ENCODE data around the gene CLDND1.

The CLDND1 gene

GRCh38 chr3:98551236-98551635 lies 28.5 kb upstream of the CLDND1 start:
- DNase-seq, result no peak

GRCh38 chr3:98550833-98551232 lies 28.1 kb upstream of the CLDND1 start:
- DNase-seq, result no peak

GRCh38 chr3:98548544-98548943 lies 25.8 kb upstream of the CLDND1 start:
- no peak for DNase-seq

- no peak for DNase-seq
Measured at GRCh38 chr3:98545940-98546339, 23.2 kb upstream of the CLDND1 start.

- no peak for DNase-seq
Measured at GRCh38 chr3:98542623-98543022, 19.9 kb upstream of the CLDND1 start.

- DNase-seq, result no peak
Measured at GRCh38 chr3:98541695-98542094, 19.0 kb upstream of the CLDND1 start.

GRCh38 chr3:98540346-98540745 lies 17.6 kb upstream of the CLDND1 start:
- no peak for DNase-seq

- DNase-seq, result no peak
Measured at GRCh38 chr3:98536456-98537017, 13.8 kb upstream of the CLDND1 start.

- no peak for DNase-seq
Measured at GRCh38 chr3:98534734-98535133, 12.0 kb upstream of the CLDND1 start.

GRCh38 chr3:98534168-98534567 lies 11.5 kb upstream of the CLDND1 start:
- DNase-seq, result no peak

GRCh38 chr3:98532709-98533571 lies 10.2 kb upstream of the CLDND1 start:
- DNase-seq, result no peak

- DNase-seq, result no peak
Measured at GRCh38 chr3:98532275-98532637, 9.6 kb upstream of the CLDND1 start.

- DNase-seq, result no peak
Measured at GRCh38 chr3:98531622-98532274, 9.0 kb upstream of the CLDND1 start, which contains the start of gene GPR15. TSS of gene GPR15 (plus strand) at chr3:98531978. CDS start at chr3:98532034, 56 bp downstream.

- no peak for DNase-seq
Measured at GRCh38 chr3:98530676-98531075, 8.0 kb upstream of the CLDND1 start.

GRCh38 chr3:98529856-98530459 lies 7.3 kb upstream of the CLDND1 start:
- DNase-seq, result no peak

GRCh38 chr3:98528474-98529346 lies 6.0 kb upstream of the CLDND1 start:
- no peak for DNase-seq

GRCh38 chr3:98525494-98525893 lies 2.8 kb upstream of the CLDND1 start:
- DNase-seq, result no peak

GRCh38 chr3:98521897-98522543 lies 682 bp downstream of the CLDND1 start:
- DNase-seq, result no peak

- DNase-seq, result no peak
Measured at GRCh38 chr3:98519351-98519750, 3.4 kb downstream of the CLDND1 start.

- no peak for DNase-seq
Measured at GRCh38 chr3:98518816-98519215, 3.9 kb downstream of the CLDND1 start.

- no peak for DNase-seq
Measured at GRCh38 chr3:98514948-98515347, 7.8 kb downstream of the CLDND1 start.

GRCh38 chr3:98513736-98514135 lies 9.0 kb downstream of the CLDND1 start:
- DNase-seq, result no peak
